SU-DHL-6 (cell line): ENCODE data around the gene ABHD2.

Source experiments
- CTCF ChIP-seq: fragments of 200-600 bp; sonication (generic); IDR thresholded peaks from one replicate; pipeline ENCODE4 v1.5.1; 2017; ENCODE audit warnings: antibody characterized with exemption, mild to moderate bottlenecking, low read length, moderate library complexity; ENCODE audit not compliant: insufficient read depth, poor library complexity, severe bottlenecking
- EZH2phosphoT487 ChIP-seq: fragments of 200-600 bp; sonication (generic), shearing (Covaris generic); conservative IDR thresholded peaks from 2 replicates; pipeline ENCODE4 v1.6.1; 2018; ENCODE audit warnings: mild to moderate bottlenecking, antibody characterized with exemption, low read length, moderate library complexity, mixed read lengths

- TF ChIP-seq CTCF (no peak), EZH2phosphoT487 (no peak)
Measured at GRCh38 chr15:89095556-89095955, 7.3 kb downstream of the ABHD2 start.
